Liver (tissue), 9 donors: Measurements from ENCODE around the gene OR2B6. TPM values are rescaled to one million over a fixed set of nuclear protein-coding genes. Genes with fewer than 3 reads are reported as not detected.
"Not testable (repeated sequence)": the region's sequence is repeated elsewhere in the genome, so short reads cannot be mapped to it uniquely, and the experiment has no call there.

Experiments used
- DNase-seq: peaks from one replicate; pipeline ENCODE4 v3.0.0-alpha.2; 2017; ENCODE audit warnings: low spot score
- H3K27ac ChIP-seq, 2 donors: one replicate each; pipeline ENCODE4 v1.7.0; 2013; ENCODE audit warnings: inconsistent platforms in 2 of 2, low read length in 2 of 2, control low read depth in 1 of 2, low read depth in 1 of 2, mild to moderate bottlenecking in 1 of 2
- H3K27me3 ChIP-seq, 4 donors: one replicate each; pipeline versions ENCODE4 v1.6.1 to v1.7.0; 2013; ENCODE audit warnings: low read length in 3 of 4, inconsistent platforms in 1 of 4, mild to moderate bottlenecking in 1 of 4, moderate library complexity in 1 of 4; ENCODE audit not compliant: control insufficient read depth in 4 of 4, insufficient read depth in 4 of 4
- H3K36me3 ChIP-seq, 4 donors: one replicate each; pipeline versions ENCODE4 v1.6.1 to v1.7.0; 2013; ENCODE audit warnings: low read length in 3 of 4, mild to moderate bottlenecking in 3 of 4, low read depth in 1 of 4, moderate library complexity in 1 of 4; ENCODE audit not compliant: control insufficient read depth in 4 of 4, insufficient read depth in 3 of 4
- H3K4me1 ChIP-seq, 4 donors: one replicate each; pipeline versions ENCODE4 v1.6.1 to v1.7.0; 2013; ENCODE audit warnings: low read length in 3 of 4, mild to moderate bottlenecking in 3 of 4, moderate library complexity in 1 of 4; ENCODE audit not compliant: control insufficient read depth in 4 of 4, insufficient read depth in 4 of 4
- H3K4me3 ChIP-seq, 3 donors: one replicate each; pipeline versions ENCODE4 v1.6.1 to v1.7.0; 2013; ENCODE audit warnings: low read length in 3 of 3, control low read depth in 1 of 3, low read depth in 1 of 3, mild to moderate bottlenecking in 1 of 3
- H3K9ac ChIP-seq, 2 donors: one replicate each; pipeline ENCODE4 v1.7.0; 2013; ENCODE audit warnings: low read length in 2 of 2, mild to moderate bottlenecking in 2 of 2, moderate library complexity in 2 of 2, control low read depth in 1 of 2, low read depth in 1 of 2
- H3K9me3 ChIP-seq, 4 donors: one replicate each; pipeline versions ENCODE4 v1.6.1 to v1.7.0; 2013; ENCODE audit warnings: low read length in 3 of 4; ENCODE audit not compliant: control insufficient read depth in 4 of 4
- HNF4A ChIP-seq, 2 donors: conservative IDR thresholded peaks; 2 replicates each; pipeline ENCODE4 v1.6.1; 2016; ENCODE audit warnings: antibody characterized with exemption in 2 of 2, mild to moderate bottlenecking in 2 of 2
- HNF4G ChIP-seq: IDR thresholded peaks from 2 replicates; pipeline ENCODE4 v1.6.1; 2016; ENCODE audit warnings: antibody characterized with exemption
- JUND ChIP-seq, 2 donors: IDR thresholded peaks; 2 replicates each; pipeline ENCODE4 v1.6.1; 2016; ENCODE audit warnings: antibody characterized with exemption in 2 of 2
- NR2F2 ChIP-seq: IDR thresholded peaks from 2 replicates; pipeline ENCODE4 v1.6.1; 2016; ENCODE audit warnings: antibody characterized with exemption
- RAD21 ChIP-seq, 2 donors: IDR thresholded peaks; 2 replicates each; pipeline ENCODE4 v1.6.1; 2016; ENCODE audit warnings: antibody characterized with exemption in 2 of 2, mild to moderate bottlenecking in 2 of 2
- RXRA ChIP-seq, 2 donors: IDR thresholded peaks; 2 replicates each; pipeline ENCODE4 v1.6.1; 2017 to 2018; ENCODE audit warnings: antibody characterized with exemption in 2 of 2, mild to moderate bottlenecking in 1 of 2
- SP1 ChIP-seq: IDR thresholded peaks from 2 replicates; pipeline ENCODE4 v1.6.1; 2018; ENCODE audit warnings: antibody characterized with exemption, mild to moderate bottlenecking
- TAF1 ChIP-seq: conservative IDR thresholded peaks from 2 replicates; pipeline ENCODE4 v1.6.1; 2016; ENCODE audit warnings: antibody characterized with exemption, mild to moderate bottlenecking
- ZBTB33 ChIP-seq: IDR thresholded peaks from 2 replicates; pipeline ENCODE4 v1.6.1; 2016; ENCODE audit warnings: antibody characterized with exemption
- WGBS: extraction: QIAGEN DNeasy Blood & Tissue Kit; methylation state at CpG from one replicate; pipeline ENCODE4 v1.1.7; 2013; 5-methylcytosine and 5-hydroxymethylcytosine counted together
- polyA plus RNA-seq, 2 donors: library from polyadenylated mRNA; stranded (reverse) in 1 of 2; unstranded in 1 of 2; fragments of 200-250 nt in 1 of 2; fragments of >200 nt in 1 of 2; fragmentation: Nextera tagmentation in 1 of 2; extraction: Ambion mirVana in 1 of 2; gene quantifications; one replicate each; pipeline versions ENCODE4 v1.2.1 to v1.2.3, GENCODE V29; 2013 to 2015
- total RNA-seq, 2 donors: library from RNA; depleted of rRNA; stranded (reverse); fragments of >200 nt; gene quantifications; one replicate each; pipeline ENCODE4 v1.2.3, GENCODE V29; 2014
- TF ChIP-seq, protein P1 (sequence below): fragments of 150-350 bp; IDR thresholded peaks from 2 replicates; pipeline ENCODE4 v1.5.1; 2017; ENCODE audit warnings: improper control_type of control experiment, low read depth, low read length; ENCODE audit not compliant: missing input control
- TF ChIP-seq, protein P2 (sequence below): IDR thresholded peaks from 2 replicates; pipeline ENCODE4 v1.6.1; 2016; ENCODE audit warnings: antibody characterized with exemption
- TF ChIP-seq, protein P3 (sequence below): IDR thresholded peaks from 2 replicates; pipeline ENCODE4 v1.6.1; 2016; ENCODE audit warnings: antibody characterized with exemption, mild to moderate bottlenecking
- donor health status: healthy.
- donor health status: healthy.
- donor health status: healthy.
- donor health status: healthy.
- donor health status: healthy.

The OR2B6 gene
- total and polyA plus RNA-seq, 4 donors = 0.19 TPM; not detected in 3

DNA sequence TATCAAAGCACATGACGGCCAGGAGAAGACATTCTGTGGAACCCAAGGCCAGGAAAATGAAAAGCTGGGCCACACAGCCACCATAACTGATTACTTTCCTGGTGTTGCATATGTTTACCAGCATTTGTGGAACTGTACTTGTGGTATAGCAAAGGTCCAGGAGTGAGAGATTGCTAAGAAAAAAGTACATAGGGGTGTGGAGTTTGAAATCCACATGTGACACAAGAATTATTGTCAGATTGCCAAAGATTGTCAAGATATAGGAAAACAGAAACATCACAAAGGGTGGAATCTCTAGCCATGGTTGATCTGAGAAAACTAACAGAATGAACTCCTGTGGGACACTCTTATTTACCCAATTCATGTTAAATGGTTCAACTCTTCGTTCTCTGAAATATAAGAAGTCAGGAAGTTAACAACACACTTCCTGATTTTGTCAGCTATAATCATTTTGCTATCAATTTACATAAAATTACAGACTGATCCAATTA lies 45.0 kb upstream of the OR2B6 start, which contains the start of gene OR2B2:
OR2B2 (minus strand) TSS at position 441 of the 491 bp plus-strand sequence; CDS start at position 364, 77 bp downstream.
- Histone ChIP-seq H3K9me3 (no peaks in the 10 kb centered on the region), H3K9ac (no peak within 1 kb of the TSS), H3K36me3 (no peaks in the 10 kb centered on the region), H3K4me3 (no peak within 1 kb of the TSS), H3K4me1 (no peaks in the 10 kb centered on the region), H3K27me3 (no peaks in the 10 kb centered on the region), H3K27ac (no peak within 1 kb of the TSS)
- TF ChIP-seq NR2F2 (no peak), HNF4A (conservative IDR thresholded peaks at IDR 0.05) (no peak)
- TF ChIP-seq, protein P1, sequence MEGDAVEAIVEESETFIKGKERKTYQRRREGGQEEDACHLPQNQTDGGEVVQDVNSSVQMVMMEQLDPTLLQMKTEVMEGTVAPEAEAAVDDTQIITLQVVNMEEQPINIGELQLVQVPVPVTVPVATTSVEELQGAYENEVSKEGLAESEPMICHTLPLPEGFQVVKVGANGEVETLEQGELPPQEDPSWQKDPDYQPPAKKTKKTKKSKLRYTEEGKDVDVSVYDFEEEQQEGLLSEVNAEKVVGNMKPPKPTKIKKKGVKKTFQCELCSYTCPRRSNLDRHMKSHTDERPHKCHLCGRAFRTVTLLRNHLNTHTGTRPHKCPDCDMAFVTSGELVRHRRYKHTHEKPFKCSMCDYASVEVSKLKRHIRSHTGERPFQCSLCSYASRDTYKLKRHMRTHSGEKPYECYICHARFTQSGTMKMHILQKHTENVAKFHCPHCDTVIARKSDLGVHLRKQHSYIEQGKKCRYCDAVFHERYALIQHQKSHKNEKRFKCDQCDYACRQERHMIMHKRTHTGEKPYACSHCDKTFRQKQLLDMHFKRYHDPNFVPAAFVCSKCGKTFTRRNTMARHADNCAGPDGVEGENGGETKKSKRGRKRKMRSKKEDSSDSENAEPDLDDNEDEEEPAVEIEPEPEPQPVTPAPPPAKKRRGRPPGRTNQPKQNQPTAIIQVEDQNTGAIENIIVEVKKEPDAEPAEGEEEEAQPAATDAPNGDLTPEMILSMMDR = no peak
- WGBS = 86% methylated on average over 2 of the region's 2 CpGs
- DNase-seq = no peak

DNA sequence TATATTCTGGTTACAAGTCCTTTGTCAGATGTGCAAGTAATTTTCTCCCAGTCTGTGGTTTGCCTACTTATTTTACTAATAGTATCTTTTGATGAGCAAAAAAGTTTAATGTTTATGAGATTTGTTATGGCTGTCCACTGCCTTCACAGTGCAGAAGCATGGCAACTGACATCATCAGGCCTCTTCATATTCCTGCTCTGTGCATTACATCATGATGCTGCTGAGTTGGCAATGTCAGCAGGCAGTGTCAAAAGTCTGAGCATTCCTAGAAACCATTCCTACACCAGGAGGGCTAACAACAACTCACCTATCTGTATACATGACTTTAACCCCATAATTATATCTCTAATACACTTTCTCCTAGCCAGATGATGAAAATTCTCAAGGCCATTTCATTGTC lies 34.1 kb upstream of the OR2B6 start:
- Histone ChIP-seq H3K4me1 (no peaks in the 10 kb centered on the region), H3K36me3 (no peaks in the 10 kb centered on the region), H3K4me3 (no peak overlapping the region), H3K27ac (no peak overlapping the region), H3K27me3 (no peaks in the 10 kb centered on the region), H3K9me3 (no peaks in the 10 kb centered on the region), H3K9ac (no peak overlapping the region)
- no peak for DNase-seq
- no peak for TF ChIP-seq SP1
- TF ChIP-seq, protein P2, sequence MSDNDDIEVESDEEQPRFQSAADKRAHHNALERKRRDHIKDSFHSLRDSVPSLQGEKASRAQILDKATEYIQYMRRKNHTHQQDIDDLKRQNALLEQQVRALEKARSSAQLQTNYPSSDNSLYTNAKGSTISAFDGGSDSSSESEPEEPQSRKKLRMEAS = no peak

GRCh38 chr6:27924179-27924578 lies 32.9 kb upstream of the OR2B6 start:
- no peaks in the 10 kb centered on the region for H3K36me3 ChIP-seq
- 90% methylated on average over 6 of the region's 6 CpGs for WGBS
- H3K4me1 ChIP-seq = no peaks in the 10 kb centered on the region
- no peaks in the 10 kb centered on the region for H3K27me3 ChIP-seq
- H3K4me3 ChIP-seq = no peak overlapping the region
- H3K27ac ChIP-seq = no peak overlapping the region
- DNase-seq = no peak
- TF ChIP-seq JUND (IDR thresholded peaks at IDR 0.05) (no peak), RAD21 (IDR thresholded peaks at IDR 0.05) (no peak), SP1 (no peak), RXRA (IDR thresholded peaks at IDR 0.05) (no peak), HNF4G (no peak), ZBTB33 (no peak), NR2F2 (no peak), TAF1 (no peak)
- TF ChIP-seq, protein P3, sequence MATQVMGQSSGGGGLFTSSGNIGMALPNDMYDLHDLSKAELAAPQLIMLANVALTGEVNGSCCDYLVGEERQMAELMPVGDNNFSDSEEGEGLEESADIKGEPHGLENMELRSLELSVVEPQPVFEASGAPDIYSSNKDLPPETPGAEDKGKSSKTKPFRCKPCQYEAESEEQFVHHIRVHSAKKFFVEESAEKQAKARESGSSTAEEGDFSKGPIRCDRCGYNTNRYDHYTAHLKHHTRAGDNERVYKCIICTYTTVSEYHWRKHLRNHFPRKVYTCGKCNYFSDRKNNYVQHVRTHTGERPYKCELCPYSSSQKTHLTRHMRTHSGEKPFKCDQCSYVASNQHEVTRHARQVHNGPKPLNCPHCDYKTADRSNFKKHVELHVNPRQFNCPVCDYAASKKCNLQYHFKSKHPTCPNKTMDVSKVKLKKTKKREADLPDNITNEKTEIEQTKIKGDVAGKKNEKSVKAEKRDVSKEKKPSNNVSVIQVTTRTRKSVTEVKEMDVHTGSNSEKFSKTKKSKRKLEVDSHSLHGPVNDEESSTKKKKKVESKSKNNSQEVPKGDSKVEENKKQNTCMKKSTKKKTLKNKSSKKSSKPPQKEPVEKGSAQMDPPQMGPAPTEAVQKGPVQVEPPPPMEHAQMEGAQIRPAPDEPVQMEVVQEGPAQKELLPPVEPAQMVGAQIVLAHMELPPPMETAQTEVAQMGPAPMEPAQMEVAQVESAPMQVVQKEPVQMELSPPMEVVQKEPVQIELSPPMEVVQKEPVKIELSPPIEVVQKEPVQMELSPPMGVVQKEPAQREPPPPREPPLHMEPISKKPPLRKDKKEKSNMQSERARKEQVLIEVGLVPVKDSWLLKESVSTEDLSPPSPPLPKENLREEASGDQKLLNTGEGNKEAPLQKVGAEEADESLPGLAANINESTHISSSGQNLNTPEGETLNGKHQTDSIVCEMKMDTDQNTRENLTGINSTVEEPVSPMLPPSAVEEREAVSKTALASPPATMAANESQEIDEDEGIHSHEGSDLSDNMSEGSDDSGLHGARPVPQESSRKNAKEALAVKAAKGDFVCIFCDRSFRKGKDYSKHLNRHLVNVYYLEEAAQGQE = no peak
- no peaks in the 10 kb centered on the region for H3K9me3 ChIP-seq
- no peak overlapping the region for H3K9ac ChIP-seq

- H3K27ac ChIP-seq, DNase-seq: not testable (repeated sequence)
- 91% methylated on average over 2 of the region's 2 CpGs for WGBS
These were observed 29.0 kb upstream of the OR2B6 start for GRCh38 chr6:27928041-27928440.

DNA sequence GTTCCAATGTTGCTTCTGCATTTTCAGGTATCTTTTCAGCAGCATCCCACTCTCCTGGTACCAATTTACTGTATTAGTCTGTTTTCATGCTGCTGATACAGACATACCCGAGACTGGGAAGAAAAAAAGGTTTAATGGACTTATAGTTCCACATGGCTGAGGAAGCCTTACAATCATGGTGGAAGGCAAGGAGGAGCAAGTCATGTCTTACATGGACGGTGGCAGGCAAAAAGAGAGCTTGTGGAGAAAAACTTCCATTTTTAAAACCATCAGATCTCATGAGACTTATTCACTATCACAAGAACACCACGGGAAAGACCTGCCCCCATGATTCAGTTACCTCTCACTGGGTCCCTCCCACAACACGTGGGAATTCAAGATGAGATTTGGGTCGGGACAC lies 27.1 kb upstream of the OR2B6 start:
- not testable (repeated sequence) for H3K36me3 ChIP-seq, H3K27me3 ChIP-seq, DNase-seq, H3K4me3 ChIP-seq, H3K4me1 ChIP-seq, H3K27ac ChIP-seq, H3K9ac ChIP-seq, H3K9me3 ChIP-seq
- 89% methylated on average over 5 of the region's 5 CpGs for WGBS

More at GRCh38 chr6:27928041-27928440, 29.0 kb upstream of the OR2B6 start:
- not testable (repeated sequence) for H3K4me3 ChIP-seq, H3K4me1 ChIP-seq, H3K9ac ChIP-seq, H3K9me3 ChIP-seq, H3K36me3 ChIP-seq, H3K27me3 ChIP-seq
